H1 (cell line): Measurements from ENCODE around the gene BPI.

Source experiments
- EZH2 ChIP-seq: fragments of 200-600 bp; sonication (generic); IDR thresholded peaks from 2 replicates; pipeline ENCODE4 v1.7.1; 2012; ENCODE audit warnings: low read depth, mild to moderate bottlenecking, moderate library complexity, low read length, inconsistent platforms; ENCODE audit not compliant: severe bottlenecking
- RAD21 ChIP-seq, 2 experiments: IDR thresholded peaks in 1 of 2; conservative IDR thresholded peaks in 1 of 2; 2 replicates each; pipeline ENCODE4 v1.6.1; 2011; ENCODE audit warnings: low read depth in 2 of 2, low read length in 2 of 2, improper control_type of control experiment in 1 of 2, inconsistent platforms in 1 of 2, mild to moderate bottlenecking in 1 of 2, moderate library complexity in 1 of 2
- RBBP5 ChIP-seq: IDR thresholded peaks from 2 replicates; pipeline ENCODE4 v1.7.1; 2012; ENCODE audit warnings: low read depth, mild to moderate bottlenecking, inconsistent platforms, low read length, moderate library complexity, borderline replicate concordance

- no peak for TF ChIP-seq RBBP5
- no peak for TF ChIP-seq RAD21 (IDR thresholded peaks at IDR 0.05 in 1 of 2, conservative IDR thresholded peaks at IDR 0.05 in 1 of 2; ENCODE audit: low read depth in 2 of 2, low read length in 2 of 2)
- no peak for TF ChIP-seq EZH2
Observed at GRCh38 chr20:38305541-38305940, 1.6 kb downstream of the BPI start.
